ENCODE data around the gene SKIC8.

Gene SKIC8

DNA sequence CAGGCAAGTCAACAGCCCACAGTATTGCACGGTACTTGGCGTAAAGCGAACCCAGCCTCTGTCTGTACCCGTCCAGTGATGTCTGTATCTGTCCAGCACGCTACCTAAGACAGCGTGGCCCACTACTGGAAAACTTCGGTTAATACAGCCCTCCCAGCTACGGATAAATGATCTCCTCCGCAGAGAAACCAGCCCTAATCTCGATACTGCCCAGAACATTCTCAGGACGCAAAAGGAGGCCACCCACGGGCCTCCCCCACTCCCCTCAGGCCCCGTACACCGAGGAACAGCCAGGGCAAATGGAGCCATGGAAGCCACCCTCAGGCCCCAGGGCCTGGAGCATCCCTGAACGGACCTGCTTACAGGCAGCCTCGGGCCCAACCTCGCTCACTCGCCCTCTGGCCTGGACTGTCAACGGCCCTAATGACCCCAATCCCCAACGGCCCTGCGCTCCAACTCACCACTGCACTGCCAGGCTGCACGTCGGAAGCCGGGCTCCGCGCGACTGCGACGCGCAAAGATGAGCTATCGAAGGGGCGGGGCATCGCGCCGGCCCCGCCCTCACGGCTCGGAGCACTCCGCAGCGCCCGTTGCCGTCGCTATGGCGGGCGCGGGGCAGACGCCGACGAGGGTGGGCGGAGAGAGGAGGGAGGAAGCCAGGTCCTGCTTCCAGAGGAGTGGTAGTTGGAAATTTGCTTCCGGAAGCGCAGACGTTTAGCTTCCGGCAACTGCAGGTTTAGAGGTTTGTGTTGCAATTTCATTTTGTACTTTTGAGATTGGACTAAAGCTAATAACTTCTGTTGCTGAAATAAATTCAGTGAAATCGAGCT lies at the start of gene SKIC8:
Gene SKIC8 (minus strand): TSS at position 509 of the 830 bp plus-strand sequence. CDS start 3,923 bp downstream, outside the sequence.
- peak; percentile 75 to 89 (median 84) for DNase-seq (ENCODE audit: low read depth in 4 of 4, low spot score in 1 of 4)

DNA sequence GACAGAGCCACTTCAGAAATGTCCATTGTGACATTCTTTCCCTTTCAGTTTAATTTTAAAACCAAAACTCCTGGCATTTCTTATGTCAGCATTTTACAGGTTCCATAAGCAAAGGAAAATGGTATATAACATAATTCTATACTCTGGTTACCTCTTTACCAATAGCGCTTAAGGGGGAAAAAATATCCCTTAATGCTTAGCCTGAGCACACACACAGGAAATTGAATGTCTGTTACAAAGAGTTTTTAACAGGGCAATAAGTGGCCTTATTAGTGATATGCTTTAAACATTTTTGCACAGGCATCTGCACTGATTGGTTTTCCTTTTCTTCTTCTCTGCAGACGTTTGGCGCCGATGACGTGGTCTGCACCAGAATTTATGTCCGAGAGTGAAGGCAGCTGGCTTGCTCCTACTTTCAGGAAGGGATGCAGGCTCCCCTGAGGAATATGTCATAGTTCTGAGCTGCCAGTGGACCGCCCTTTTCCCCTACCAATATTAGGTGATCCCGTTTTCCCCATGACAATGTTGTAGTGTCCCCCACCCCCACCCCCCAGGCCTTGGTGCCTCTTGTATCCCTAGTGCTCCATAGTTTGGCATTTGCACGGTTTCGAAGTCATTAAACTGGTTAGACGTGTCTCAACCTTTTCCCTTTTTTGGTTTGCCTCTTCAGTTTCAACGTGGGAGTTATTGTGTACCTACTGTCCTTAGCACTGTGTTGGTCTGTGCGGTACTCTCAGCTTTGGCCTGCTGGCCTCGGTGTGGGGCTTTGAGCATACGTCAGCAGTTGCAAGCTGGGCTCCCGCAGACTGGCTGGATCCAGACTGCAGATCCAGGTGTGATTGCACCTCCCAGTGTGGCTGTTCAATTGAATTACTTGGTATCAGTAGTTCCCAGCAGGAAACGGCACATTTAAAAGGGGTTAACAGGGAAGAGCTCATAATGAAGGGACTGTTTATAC lies 48.5 kb upstream of the SKIC8 start:
- no peak for DNase-seq (ENCODE audit: low read depth in 4 of 4, low spot score in 1 of 4)

GRCh38 chr15:78345396-78346125 lies 46.2 kb upstream of the SKIC8 start:
- DNase-seq (ENCODE audit: low read depth in 4 of 4, low spot score in 1 of 4) = no peak

DNA sequence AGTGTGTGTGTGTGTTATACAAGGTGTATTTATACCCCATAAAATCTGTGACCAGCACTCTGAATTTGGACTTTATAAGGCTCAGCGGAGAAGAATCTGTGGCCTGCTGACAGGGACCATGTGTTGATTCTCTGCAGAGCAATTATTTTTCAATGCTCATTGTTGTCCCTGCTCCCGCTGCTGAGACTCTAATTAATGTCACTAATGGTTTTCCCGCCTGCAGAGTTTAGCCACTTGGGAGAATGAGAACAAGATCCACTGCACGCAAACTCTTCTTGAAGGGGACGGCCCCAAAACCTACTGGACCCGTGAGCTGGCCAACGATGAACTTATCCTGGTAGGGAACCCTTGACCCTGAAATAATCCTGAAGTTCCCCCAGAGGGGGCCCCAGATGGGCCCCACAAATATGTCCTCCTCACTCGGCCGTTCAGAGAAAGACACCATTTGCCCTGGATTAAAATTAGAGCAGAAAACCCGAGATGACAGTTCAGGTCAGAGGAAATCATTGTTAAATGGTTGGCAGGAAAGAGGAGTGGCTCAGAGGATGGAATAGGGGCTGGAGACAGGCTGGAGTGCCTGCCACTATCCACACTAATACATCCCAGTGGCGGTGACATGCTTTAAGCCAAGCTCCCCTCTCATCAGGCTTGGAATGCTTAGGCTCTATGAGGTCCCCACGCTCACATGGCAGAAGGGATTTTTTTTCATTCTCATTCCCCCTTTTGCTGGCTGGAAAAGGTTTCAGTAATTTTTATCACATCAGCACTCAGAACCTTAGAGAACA lies 44.1 kb upstream of the SKIC8 start:
- DNase-seq (ENCODE audit: low read depth in 4 of 4, low spot score in 1 of 4) = no peak

- DNase-seq (ENCODE audit: low read depth in 4 of 4, low spot score in 1 of 4) = no peak
Measured at GRCh38 chr15:78342021-78342420, 42.6 kb upstream of the SKIC8 start.

- DNase-seq (ENCODE audit: low read depth in 4 of 4, low spot score in 1 of 4) = no peak
Measured at GRCh38 chr15:78341057-78341987, 41.9 kb upstream of the SKIC8 start.

DNA sequence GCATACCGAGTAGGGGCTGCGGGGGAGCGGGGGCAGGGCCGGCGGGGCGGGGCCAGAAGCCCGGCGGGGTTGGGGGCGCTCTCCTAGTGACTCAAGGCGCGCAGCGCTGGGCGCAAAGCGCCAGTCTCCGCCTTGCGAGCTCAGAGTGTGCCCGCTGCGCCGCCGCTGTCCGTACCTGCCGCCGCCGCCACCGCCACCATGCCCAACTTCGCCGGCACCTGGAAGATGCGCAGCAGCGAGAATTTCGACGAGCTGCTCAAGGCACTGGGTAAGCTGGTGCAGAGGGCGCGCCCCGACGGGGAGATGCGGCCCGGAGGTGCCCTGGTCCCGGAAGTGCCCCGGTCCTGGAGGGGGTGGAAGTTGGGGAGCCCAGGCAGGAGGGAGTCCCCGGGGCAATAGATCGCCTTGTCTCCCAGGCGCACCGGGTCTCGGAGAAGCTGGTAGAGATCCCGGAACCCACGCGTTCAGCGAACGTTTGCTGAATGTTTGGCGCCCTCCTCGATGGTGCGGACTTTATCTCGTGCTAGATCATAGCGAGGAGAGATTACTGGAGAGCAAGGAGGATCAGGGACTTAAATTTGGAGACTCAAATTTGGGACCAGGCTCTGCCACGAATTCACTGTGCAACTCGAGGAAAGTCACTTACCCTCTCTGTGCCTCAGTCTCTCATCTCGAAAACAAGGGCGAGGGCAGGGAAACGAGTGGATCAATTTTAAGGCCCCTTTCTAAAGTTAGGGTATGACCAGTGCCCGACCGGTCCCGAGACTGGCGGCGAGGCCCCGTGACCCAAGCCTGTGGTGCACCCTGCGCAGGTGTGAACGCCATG lies 41.0 kb upstream of the SKIC8 start, which contains the start of gene CRABP1:
Gene CRABP1 (plus strand): TSS at position 123 of the 826 bp plus-strand sequence. CDS start 76 bp downstream, at position 199.
- no peak for DNase-seq (ENCODE audit: low read depth in 4 of 4, low spot score in 1 of 4)

GRCh38 chr15:78339559-78339958 lies 40.1 kb upstream of the SKIC8 start:
- no peak for DNase-seq (ENCODE audit: low read depth in 4 of 4, low spot score in 1 of 4)

GRCh38 chr15:78338781-78339180 lies 39.4 kb upstream of the SKIC8 start:
- no peak for DNase-seq (ENCODE audit: low read depth in 4 of 4, low spot score in 1 of 4)

DNA sequence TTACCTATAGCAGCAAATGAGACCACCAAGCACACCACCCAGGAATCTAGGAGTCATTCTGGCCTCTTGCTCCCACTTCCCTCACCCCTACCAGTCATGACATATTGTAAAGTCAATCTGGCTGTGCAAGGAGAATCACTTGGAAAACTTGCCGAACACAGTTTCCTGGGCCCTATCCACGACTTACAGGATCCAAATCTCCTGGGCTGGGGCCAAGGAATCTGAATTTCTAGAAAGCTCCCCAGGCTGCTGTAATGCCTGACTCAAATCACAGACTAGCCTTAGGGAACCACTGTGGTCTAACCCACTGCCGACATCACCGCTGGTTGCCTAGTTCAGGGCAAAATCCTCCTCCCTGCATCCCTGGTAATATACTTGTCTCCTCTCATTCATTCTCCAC lies 36.6 kb upstream of the SKIC8 start:
- no peak for DNase-seq (ENCODE audit: low read depth in 4 of 4, low spot score in 1 of 4)

- no peak for DNase-seq (ENCODE audit: low read depth in 4 of 4, low spot score in 1 of 4)
Measured at GRCh38 chr15:78334845-78335244, 35.4 kb upstream of the SKIC8 start.

- DNase-seq (ENCODE audit: low read depth in 4 of 4, low spot score in 1 of 4) = no peak
Measured at GRCh38 chr15:78329625-78330024, 30.2 kb upstream of the SKIC8 start.

DNA sequence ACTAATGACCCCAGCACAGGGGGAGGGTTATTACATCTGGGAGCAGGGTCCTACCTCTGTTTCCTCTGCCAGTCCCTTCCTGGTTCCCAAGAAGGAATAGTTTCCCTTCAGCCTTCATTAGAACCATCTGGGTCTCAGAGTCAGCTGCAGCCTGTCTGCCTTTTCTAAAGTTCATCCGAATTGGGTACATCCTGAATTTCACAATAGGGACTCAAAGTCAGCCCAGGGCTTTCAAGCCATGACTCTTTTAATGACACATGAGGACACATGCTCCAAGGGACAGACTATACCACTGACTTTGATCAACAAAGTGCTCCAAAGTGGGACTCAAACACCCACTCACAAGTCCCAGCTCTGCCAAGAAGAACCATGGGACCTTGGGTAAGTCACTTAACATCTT lies 28.1 kb upstream of the SKIC8 start:
- DNase-seq (ENCODE audit: low read depth in 4 of 4, low spot score in 1 of 4) = no peak

- no peak for DNase-seq (ENCODE audit: low read depth in 4 of 4, low spot score in 1 of 4)
Measured at GRCh38 chr15:78325092-78325843, 25.9 kb upstream of the SKIC8 start.

DNA sequence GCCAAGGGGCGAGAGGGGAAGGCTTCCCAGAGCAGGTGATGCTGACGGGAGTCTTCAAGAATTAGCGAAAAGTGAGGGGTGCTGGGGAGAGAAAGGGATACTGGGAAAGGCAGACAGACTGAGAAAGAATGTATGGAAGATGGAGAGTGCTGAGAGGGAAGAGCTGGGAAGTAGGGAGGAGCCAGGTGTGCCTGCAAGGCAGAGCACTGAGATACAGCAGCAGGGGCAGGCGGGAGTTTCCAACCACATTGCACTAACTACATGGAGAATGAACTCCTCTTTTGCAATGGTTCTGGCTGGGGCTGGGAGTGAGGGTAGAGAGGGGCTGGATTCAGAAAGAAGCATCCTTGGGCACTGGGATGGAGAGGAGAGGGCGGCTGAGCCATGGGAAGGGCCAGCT lies 24.7 kb upstream of the SKIC8 start:
- no peak for DNase-seq (ENCODE audit: low read depth in 4 of 4, low spot score in 1 of 4)

DNA sequence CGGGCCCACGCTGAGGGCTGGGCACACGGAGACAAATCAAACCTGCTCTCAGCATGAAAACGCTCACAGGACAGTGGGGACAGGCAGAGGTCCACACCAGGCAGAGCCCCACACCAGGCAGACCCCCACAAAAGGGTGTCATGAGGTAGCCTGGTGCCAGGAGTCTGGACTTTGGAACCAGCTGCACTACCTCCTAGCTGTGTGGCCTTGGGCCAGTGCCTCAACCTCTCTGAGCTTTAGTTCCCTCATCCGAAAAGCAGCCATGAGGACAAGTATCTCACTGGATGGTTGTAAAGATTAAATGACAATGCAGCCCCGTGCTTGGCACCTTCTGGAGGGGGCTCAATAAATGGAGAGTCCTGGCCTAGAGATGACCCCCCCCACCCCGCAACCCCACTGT lies 24.3 kb upstream of the SKIC8 start:
- no peak for DNase-seq (ENCODE audit: low read depth in 4 of 4, low spot score in 1 of 4)

DNA sequence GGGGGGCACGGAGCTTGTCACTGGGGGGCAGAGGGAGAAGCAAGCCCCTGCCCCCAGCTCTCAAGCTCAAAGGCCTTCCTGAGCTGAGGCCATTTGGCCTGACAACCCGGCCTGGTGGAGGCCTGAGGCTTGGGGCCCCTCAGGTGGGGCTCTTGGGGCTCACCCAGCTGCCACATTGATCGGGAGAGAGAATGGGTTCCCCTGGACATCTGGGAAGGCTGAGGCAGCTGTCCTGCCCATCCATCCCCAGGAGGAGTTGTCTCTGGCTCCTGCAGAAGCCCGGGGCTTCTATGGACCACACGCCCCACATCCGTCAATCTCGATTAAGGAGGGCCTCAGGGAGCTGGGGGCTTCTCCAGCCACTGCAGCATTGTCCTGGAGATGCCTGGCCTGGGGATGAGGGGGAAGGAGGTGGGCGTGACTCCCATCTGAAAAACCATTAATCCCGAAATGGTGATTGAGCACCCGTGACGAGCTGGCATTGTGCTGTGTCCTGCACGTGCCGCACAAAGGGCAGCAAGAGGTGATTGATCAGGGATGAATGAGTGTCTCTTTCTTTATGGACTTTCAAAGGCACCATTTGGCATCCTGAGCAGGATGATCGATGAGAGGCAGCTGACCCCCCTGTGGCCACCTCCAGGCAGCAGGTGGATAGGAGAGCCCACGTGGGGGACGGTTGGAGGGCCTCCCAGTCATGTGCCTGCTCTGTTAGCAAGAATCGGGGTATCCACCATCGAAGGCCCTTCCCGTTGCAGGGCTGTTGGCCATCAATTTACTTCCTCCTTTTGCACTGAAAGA lies 23.5 kb upstream of the SKIC8 start:
- DNase-seq (ENCODE audit: low read depth in 4 of 4, low spot score in 1 of 4) = no peak
